ENCODE measurements around the gene PPM1B.

The PPM1B gene

GRCh38 chr2:44137048-44137447 is 31.6 kb upstream of the PPM1B start:
- Histone ChIP-seq H3K27ac (no peak overlapping the region), H3K27me3 (ENCODE audit: insufficient read depth, low read depth) (no peaks in the 10 kb centered on the region), H3K36me3 (ENCODE audit: insufficient read depth) (no peaks in the 10 kb centered on the region), H3K4me1 (ENCODE audit: low read depth, poor library complexity, severe bottlenecking) (peaks cover 4% of the 10 kb centered on the region), H2AFZ (ENCODE audit: low read depth) (no peak overlapping the region), H3K4me2 (no peak overlapping the region), H3K9ac (no peak overlapping the region), H3K4me3 (IDR thresholded peaks at IDR 0.05; ENCODE audit: insufficient read depth, low read depth, low read length) (no peak overlapping the region), H3K79me2 (ENCODE audit: insufficient read depth, low read depth) (no peaks in the 10 kb centered on the region), H4K20me1 (ENCODE audit: insufficient read depth) (no peaks in the 10 kb centered on the region)
- TF ChIP-seq CTCF (conservative IDR thresholded peaks at IDR 0.05; ENCODE audit: low read depth, low read length), result no peak

GRCh38 chr2:44137872-44138551 is 30.7 kb upstream of the PPM1B start:
- H3K4me3 ChIP-seq (IDR thresholded peaks at IDR 0.05; ENCODE audit: insufficient read depth, low read depth, low read length), result no peak overlapping the region
- no peak overlapping the region for H3K27ac ChIP-seq
- no peaks in the 10 kb centered on the region for H3K79me2 ChIP-seq (ENCODE audit: insufficient read depth, low read depth)
- H3K9ac ChIP-seq, result no peak overlapping the region
- no peaks in the 10 kb centered on the region for H3K27me3 ChIP-seq (ENCODE audit: insufficient read depth, low read depth)
- peaks cover 4% of the 10 kb centered on the region for H3K4me1 ChIP-seq (ENCODE audit: low read depth, poor library complexity, severe bottlenecking)
- no peak for TF ChIP-seq CTCF (conservative IDR thresholded peaks at IDR 0.05; ENCODE audit: low read depth, low read length)
- no peak overlapping the region for H3K4me2 ChIP-seq
- no peaks in the 10 kb centered on the region for H3K36me3 ChIP-seq (ENCODE audit: insufficient read depth)
- no peaks in the 10 kb centered on the region for H4K20me1 ChIP-seq (ENCODE audit: insufficient read depth)
- no peak overlapping the region for H2AFZ ChIP-seq (ENCODE audit: low read depth)

GRCh38 chr2:44139741-44140140 is 28.9 kb upstream of the PPM1B start:
- no peak overlapping the region for H3K27ac ChIP-seq
- H3K4me1 ChIP-seq (ENCODE audit: low read depth, poor library complexity, severe bottlenecking), result no peaks in the 10 kb centered on the region
- no peaks in the 10 kb centered on the region for H3K36me3 ChIP-seq (ENCODE audit: insufficient read depth)
- H3K27me3 ChIP-seq (ENCODE audit: insufficient read depth, low read depth), result no peaks in the 10 kb centered on the region
- no peak overlapping the region for H3K4me3 ChIP-seq (IDR thresholded peaks at IDR 0.05; ENCODE audit: insufficient read depth, low read depth, low read length)
- no peak overlapping the region for H3K4me2 ChIP-seq
- no peaks in the 10 kb centered on the region for H3K79me2 ChIP-seq (ENCODE audit: insufficient read depth, low read depth)
- no peak for TF ChIP-seq CTCF (conservative IDR thresholded peaks at IDR 0.05; ENCODE audit: low read depth, low read length)
- H3K9ac ChIP-seq, result no peak overlapping the region
- H2AFZ ChIP-seq (ENCODE audit: low read depth), result no peak overlapping the region
- H4K20me1 ChIP-seq (ENCODE audit: insufficient read depth), result no peaks in the 10 kb centered on the region

GRCh38 chr2:44142306-44142705 is 26.4 kb upstream of the PPM1B start:
- H3K36me3 ChIP-seq (ENCODE audit: insufficient read depth), result no peaks in the 10 kb centered on the region
- no peak for TF ChIP-seq CTCF (conservative IDR thresholded peaks at IDR 0.05; ENCODE audit: low read depth, low read length)
- H3K4me2 ChIP-seq, result no peak overlapping the region
- H2AFZ ChIP-seq (ENCODE audit: low read depth), result no peak overlapping the region
- H4K20me1 ChIP-seq (ENCODE audit: insufficient read depth), result no peaks in the 10 kb centered on the region
- H3K79me2 ChIP-seq (ENCODE audit: insufficient read depth, low read depth), result no peaks in the 10 kb centered on the region
- H3K4me1 ChIP-seq (ENCODE audit: low read depth, poor library complexity, severe bottlenecking), result no peaks in the 10 kb centered on the region
- H3K4me3 ChIP-seq (IDR thresholded peaks at IDR 0.05; ENCODE audit: insufficient read depth, low read depth, low read length), result no peak overlapping the region
- no peaks in the 10 kb centered on the region for H3K27me3 ChIP-seq (ENCODE audit: insufficient read depth, low read depth)
- H3K9ac ChIP-seq, result no peak overlapping the region
- H3K27ac ChIP-seq, result no peak overlapping the region

Measured in KMS-11 (cell line).